HepG2 (cell line): ENCODE data around the gene ZSCAN26. TPM values are rescaled to one million over a fixed set of nuclear protein-coding genes. Genes with fewer than 3 reads are reported as not detected.

Source experiments
- HIC2 ChIP-seq: sonication (generic); formaldehyde crosslinking; IDR thresholded peaks from 2 replicates; pipeline ENCODE4 v1.9.0; 2022; ENCODE audit warnings: low read depth, missing genetic modification reagents
- HMG20A ChIP-seq: IDR thresholded peaks from 2 replicates; pipeline ENCODE4 v1.6.1; 2016; ENCODE audit warnings: borderline replicate concordance
- ISL2 ChIP-seq: sonication (generic); formaldehyde crosslinking; IDR thresholded peaks from 2 replicates; pipeline ENCODE4 v1.5.0; 2020; ENCODE audit warnings: missing genetic modification reagents
- RBM22 ChIP-seq: fragments of 200-400 bp; formaldehyde crosslinking; optimal IDR thresholded peaks from 2 replicates; pipeline ENCODE3; 2017; ENCODE audit warnings: mild to moderate bottlenecking, low read length, moderate library complexity
- RCOR2 ChIP-seq: IDR thresholded peaks from 2 replicates; pipeline ENCODE4 v1.6.1; 2016; ENCODE audit warnings: missing biosample characterization, missing genetic modification reagents
- TBL1XR1 ChIP-seq: fragments of 150-350 bp; IDR thresholded peaks from 2 replicates; pipeline ENCODE4 v1.6.1; 2014; ENCODE audit warnings: borderline replicate concordance, low read length; ENCODE audit not compliant: partially characterized antibody
- ZNF138 ChIP-seq: sonication (generic); formaldehyde crosslinking; IDR thresholded peaks from 2 replicates; pipeline ENCODE4 v1.5.0; 2020; ENCODE audit warnings: mild to moderate bottlenecking, low read depth, missing genetic modification reagents
- ZNF512 ChIP-seq: sonication (generic); formaldehyde crosslinking; IDR thresholded peaks from 2 replicates; pipeline ENCODE4 v1.4.0; 2020; ENCODE audit warnings: mild to moderate bottlenecking, missing genetic modification reagents
- polyA plus RNA-seq, 8 experiments: library from polyadenylated mRNA; depleted of rRNA in 3 of 8; stranded (reverse) in 7 of 8; unstranded in 1 of 8; fragments of >200 nt; fragmentation: Illumina TruSeq in 4 of 8; extraction: Trizol in 4 of 8; gene quantifications; 2 replicates each; pipeline versions ENCODE4 v1.2.1 to v1.2.3, GENCODE V29; 2011 to 2016; ENCODE audit warnings: low read depth in 4 of 8, missing spikeins in 1 of 8, mixed read lengths in 1 of 8; ENCODE audit not compliant: insufficient read depth in 1 of 8
- total RNA-seq, 5 experiments: library from RNA; depleted of rRNA; stranded (reverse); fragments of >200 nt; fragmentation: Illumina TruSeq; extraction: Trizol; gene quantifications; 2 replicates each; pipeline ENCODE4 v1.2.3, GENCODE V29; 2016; ENCODE audit warnings: low read depth in 1 of 5

ZSCAN26 gene
- total and polyA plus RNA-seq, 2 of the 13 experiments (the other 11 are each of a cell fraction or from before 2014, with no cell fraction given) = 12.0 to 15.6 TPM

- TF ChIP-seq HIC2 (CRISPR knock-in tag) = no peak
- TF ChIP-seq HMG20A (CRISPR knock-in tag) = no peak
- 0 out of 2 replicates have a peak, but pooled peaks have one; percentile 31 for TF ChIP-seq ISL2 (CRISPR knock-in tag)
- TF ChIP-seq RBM22 = no peak
- peak; percentile 56; the same call in 1 of the 2 replicates for TF ChIP-seq RCOR2
- no peak for TF ChIP-seq ZNF138 (CRISPR knock-in tag)
- TF ChIP-seq TBL1XR1 = peak; percentile 43
- TF ChIP-seq ZNF512 (CRISPR knock-in tag) = 0 out of 2 replicates have a peak, but pooled peaks have one; percentile 63
Measured at GRCh38 chr6:28252009-28252975, 14.7 kb upstream of the ZSCAN26 start, which contains the start of gene ZKSCAN4 (continued).
